Astrocyte (in vitro differentiated cells and primary cell): ENCODE results near the gene OSTN. TPM values are rescaled to one million over a fixed set of nuclear protein-coding genes. Genes with fewer than 3 reads are reported as not detected.

Source experiments
- DNase-seq: peaks from one replicate; pipeline ENCODE4 v3.0.0-alpha.2; 2010; ENCODE audit warnings: low read depth
- FAIRE-seq: peaks from 2 replicates; lab custom pipeline; 2011; peaks lifted over from hg19 to GRCh38; lab: Jason Lieb, UNC
- H2AFZ ChIP-seq: 2 replicates; pipeline ENCODE4 v1.6.0; 2012; ENCODE audit warnings: low read depth, low read length, inconsistent platforms
- H3K27ac ChIP-seq: 2 replicates; pipeline ENCODE4 v1.5.1; 2011; ENCODE audit warnings: low read depth, low read length, inconsistent platforms
- H3K27me3 ChIP-seq: 2 replicates; pipeline ENCODE4 v1.6.0; 2011; ENCODE audit warnings: low read length, inconsistent platforms; ENCODE audit not compliant: insufficient read depth
- H3K36me3 ChIP-seq: 2 replicates; pipeline ENCODE4 v1.5.1; 2011; ENCODE audit warnings: low read length, inconsistent platforms; ENCODE audit not compliant: insufficient read depth
- H3K4me1 ChIP-seq: 2 replicates; pipeline ENCODE4 v1.5.1; 2011; ENCODE audit warnings: low read length, inconsistent platforms; ENCODE audit not compliant: insufficient read depth
- H3K4me2 ChIP-seq: 2 replicates; pipeline ENCODE4 v1.6.0; 2012; ENCODE audit warnings: low read length, inconsistent platforms
- H3K4me3 ChIP-seq: 2 replicates; pipeline ENCODE4 v1.5.1; 2011; ENCODE audit warnings: low read depth, mild to moderate bottlenecking, low read length, inconsistent platforms; ENCODE audit not compliant: insufficient read depth
- H3K79me2 ChIP-seq: 2 replicates; pipeline ENCODE4 v1.6.0; 2012; ENCODE audit warnings: mild to moderate bottlenecking, low read length, inconsistent platforms; ENCODE audit not compliant: insufficient read depth
- H3K9ac ChIP-seq: 2 replicates; pipeline ENCODE4 v1.6.0; 2012; ENCODE audit warnings: mild to moderate bottlenecking, low read length, inconsistent platforms
- H3K9me3 ChIP-seq: 2 replicates; pipeline ENCODE4 v1.5.1; 2012; ENCODE audit warnings: low read depth, mild to moderate bottlenecking, low read length, inconsistent platforms; ENCODE audit not compliant: insufficient read depth
- H4K20me1 ChIP-seq: 2 replicates; pipeline ENCODE4 v1.6.0; 2012; ENCODE audit warnings: low read length, inconsistent platforms; ENCODE audit not compliant: insufficient read depth
- H3K27ac Mint-ChIP-seq: one replicate; pipeline ENCODE4 v1.8.0; 2021; ENCODE audit warnings: mild to moderate bottlenecking, mixed read lengths; ENCODE audit not compliant: unreplicated experiment
- H3K27me3 Mint-ChIP-seq: one replicate; pipeline ENCODE4 v1.8.0; 2021; ENCODE audit warnings: low read depth, mixed read lengths; ENCODE audit not compliant: unreplicated experiment
- H3K36me3 Mint-ChIP-seq: one replicate; pipeline ENCODE4 v1.8.0; 2021; ENCODE audit warnings: low read depth, mixed read lengths; ENCODE audit not compliant: unreplicated experiment
- H3K4me1 Mint-ChIP-seq: one replicate; pipeline ENCODE4 v1.8.0; 2021; ENCODE audit warnings: low read depth, mixed read lengths; ENCODE audit not compliant: unreplicated experiment
- H3K4me3 Mint-ChIP-seq: one replicate; pipeline ENCODE4 v1.8.0; 2021; ENCODE audit warnings: mild to moderate bottlenecking, moderate library complexity, mixed read lengths; ENCODE audit not compliant: unreplicated experiment
- H3K9me3 Mint-ChIP-seq: one replicate; pipeline ENCODE4 v1.8.0; 2021; ENCODE audit warnings: mild to moderate bottlenecking, mixed read lengths; ENCODE audit not compliant: unreplicated experiment
- CTCF ChIP-seq: IDR thresholded peaks from 2 replicates; pipeline ENCODE4 v1.5.1; 2011; ENCODE audit warnings: low read depth, mild to moderate bottlenecking, inconsistent platforms, low read length, moderate library complexity; ENCODE audit not compliant: insufficient read depth
- EZH2 ChIP-seq: IDR thresholded peaks from 2 replicates; pipeline ENCODE4 v1.6.1; 2012; ENCODE audit warnings: mild to moderate bottlenecking, low read length, inconsistent platforms; ENCODE audit not compliant: insufficient read depth
- total RNA-seq: library from RNA; stranded (reverse); gene quantifications from 2 replicates; pipeline ENCODE4 v1.2.1, GENCODE V29; 2021

OSTN gene
- total RNA-seq, 1 donor from 2014 or later, result not detected

DNA sequence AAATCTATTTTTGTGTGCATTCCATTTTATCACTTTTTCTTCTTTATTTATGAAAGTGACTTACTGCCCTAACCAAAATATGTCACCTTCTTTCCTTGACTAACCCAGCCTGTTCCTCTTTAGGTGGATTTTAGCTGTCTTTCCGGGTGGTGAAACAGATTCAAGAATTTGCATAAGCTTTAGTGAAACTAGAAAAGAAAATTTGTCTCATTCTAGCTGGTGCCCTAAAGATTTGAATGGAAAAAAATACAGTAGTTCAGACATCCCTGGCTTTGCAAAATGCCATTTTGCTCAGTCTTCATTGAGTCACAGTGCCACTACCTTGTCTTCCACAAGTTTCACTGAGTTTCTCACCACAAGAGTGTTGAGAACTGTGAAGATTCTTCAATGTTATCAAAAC, 102.0 kb downstream of the OSTN start:
- Mint-ChIP-seq H3K27me3 (peaks cover 7% of the 10 kb centered on the region), H3K9me3 (peaks cover under 1% of the 10 kb centered on the region), H3K27ac (no peak overlapping the region), H3K4me1 (peaks cover 7% of the 10 kb centered on the region), H3K4me3 (no peak overlapping the region), H3K36me3 (no peaks in the 10 kb centered on the region)
- Histone ChIP-seq H3K79me2 (no peaks in the 10 kb centered on the region), H3K9me3 (no peaks in the 10 kb centered on the region), H3K4me2 (no peak overlapping the region), H2AFZ (no peak overlapping the region), H3K36me3 (no peaks in the 10 kb centered on the region), H3K9ac (no peak overlapping the region), H4K20me1 (no peaks in the 10 kb centered on the region), H3K4me3 (no peak overlapping the region), H3K4me1 (no peaks in the 10 kb centered on the region), H3K27me3 (no peaks in the 10 kb centered on the region), H3K27ac (no peak overlapping the region)
- no peak for DNase-seq
- FAIRE-seq, result no peak
- TF ChIP-seq CTCF (no peak), EZH2 (no peak)

DNA sequence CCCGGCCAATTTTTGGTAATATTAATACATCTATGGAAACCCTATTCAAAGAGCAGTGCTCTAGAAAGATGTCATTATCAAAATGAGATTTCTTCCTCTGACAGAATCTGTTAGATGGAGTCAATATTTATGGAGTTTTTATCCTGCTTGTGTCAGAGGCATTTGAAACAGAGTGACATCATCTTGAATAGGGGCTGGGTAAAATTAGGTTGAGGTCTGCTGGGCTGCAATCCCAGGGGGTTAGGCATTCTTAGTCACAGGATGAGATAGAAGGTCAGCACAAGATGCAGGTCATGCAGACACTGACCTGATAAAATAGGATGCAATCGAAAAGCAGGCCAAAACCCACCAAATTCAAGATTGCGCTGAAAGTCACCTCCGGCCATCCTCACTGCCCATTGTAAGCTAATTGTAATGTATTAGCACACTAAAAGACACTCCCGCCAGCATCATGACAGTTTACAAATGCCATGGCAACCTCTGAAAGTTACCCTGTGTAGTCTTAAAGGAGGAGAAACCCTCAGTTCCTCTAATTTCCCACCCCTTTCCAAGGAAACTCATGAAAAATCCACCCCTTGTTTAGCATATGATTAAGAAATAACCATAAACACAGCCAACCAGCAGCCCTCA, 102.9 kb downstream of the OSTN start:
- H3K27ac Mint-ChIP-seq, result no peak overlapping the region
- peaks cover 2% of the 10 kb centered on the region for H3K9me3 Mint-ChIP-seq
- no peaks in the 10 kb centered on the region for H3K36me3 Mint-ChIP-seq

More for the DNA sequence above, 102.9 kb downstream of the OSTN start:
- H4K20me1 ChIP-seq, result no peaks in the 10 kb centered on the region
- no peaks in the 10 kb centered on the region for H3K4me1 ChIP-seq
- no peaks in the 10 kb centered on the region for H3K27me3 ChIP-seq
- H3K4me1 Mint-ChIP-seq, result peaks cover 7% of the 10 kb centered on the region
- H3K79me2 ChIP-seq, result no peaks in the 10 kb centered on the region
- H3K4me2 ChIP-seq, result no peak overlapping the region
- H3K4me3 ChIP-seq, result no peak overlapping the region
- no peak overlapping the region for H3K9ac ChIP-seq
- no peaks in the 10 kb centered on the region for H3K9me3 ChIP-seq
- FAIRE-seq, result no peak
- no peak for DNase-seq
- H2AFZ ChIP-seq, result no peak overlapping the region
- H3K4me3 Mint-ChIP-seq, result no peak overlapping the region
- H3K36me3 ChIP-seq, result no peaks in the 10 kb centered on the region
- TF ChIP-seq EZH2, result no peak
- TF ChIP-seq CTCF, result no peak
- H3K27ac ChIP-seq, result no peak overlapping the region
- peaks cover 7% of the 10 kb centered on the region for H3K27me3 Mint-ChIP-seq
